ENCODE results near the gene ZFP62.
"Not testable (repeated sequence)": the region's sequence is repeated elsewhere in the genome, so short reads cannot be mapped to it uniquely, and the experiment has no call there.

ZFP62 gene

GRCh38 chr5:180830253-180831138 is 30.6 kb downstream of the ZFP62 start:
- DNase-seq (ENCODE audit: low spot score) = peak; percentile 64
- H3K27ac Mint-ChIP-seq = peak overlapping the region; percentile 99
- peaks cover 50% of the 10 kb centered on the region for H3K36me3 Mint-ChIP-seq (ENCODE audit: low read depth)
- H3K4me3 Mint-ChIP-seq = peak overlapping the region; percentile 97
- peaks cover 4% of the 10 kb centered on the region for H3K9me3 Mint-ChIP-seq
- no peaks in the 10 kb centered on the region for H3K27me3 Mint-ChIP-seq (ENCODE audit: low read depth)
- H3K4me1 Mint-ChIP-seq (ENCODE audit: low read depth) = peaks cover 27% of the 10 kb centered on the region

- DNase-seq (ENCODE audit: low spot score) = no peak
- H3K4me3 Mint-ChIP-seq = peak overlapping the region; percentile 97
- H3K36me3 Mint-ChIP-seq (ENCODE audit: low read depth) = peaks cover 45% of the 10 kb centered on the region
- peaks cover 4% of the 10 kb centered on the region for H3K9me3 Mint-ChIP-seq
- H3K4me1 Mint-ChIP-seq (ENCODE audit: low read depth) = peaks cover 34% of the 10 kb centered on the region
- H3K27me3 Mint-ChIP-seq (ENCODE audit: low read depth) = no peaks in the 10 kb centered on the region
- H3K27ac Mint-ChIP-seq = peak overlapping the region; percentile 99
Measured at GRCh38 chr5:180829726-180830125, 31.4 kb downstream of the ZFP62 start.

- not testable (repeated sequence) for H3K9me3 Mint-ChIP-seq; H3K27me3 Mint-ChIP-seq (ENCODE audit: low read depth); DNase-seq (ENCODE audit: low spot score)
- Mint-ChIP-seq H3K4me1 (ENCODE audit: low read depth) (peaks cover 36% of the 10 kb centered on the region), H3K36me3 (ENCODE audit: low read depth) (peaks cover 37% of the 10 kb centered on the region), H3K4me3 (peak overlapping the region; percentile 44), H3K27ac (peak overlapping the region; percentile 39)
Measured at GRCh38 chr5:180828756-180829531, 32.1 kb downstream of the ZFP62 start.

- H3K4me3 Mint-ChIP-seq; DNase-seq (ENCODE audit: low spot score); H3K27me3 Mint-ChIP-seq (ENCODE audit: low read depth); H3K27ac Mint-ChIP-seq; H3K9me3 Mint-ChIP-seq: not testable (repeated sequence)
- Mint-ChIP-seq H3K36me3 (ENCODE audit: low read depth) (peaks cover 33% of the 10 kb centered on the region), H3K4me1 (ENCODE audit: low read depth) (peaks cover 36% of the 10 kb centered on the region)
Measured at GRCh38 chr5:180827374-180827773, 33.7 kb downstream of the ZFP62 start.

GRCh38 chr5:180825768-180826525 is 35.1 kb downstream of the ZFP62 start:
- Mint-ChIP-seq H3K36me3 (ENCODE audit: low read depth) (peaks cover 29% of the 10 kb centered on the region), H3K9me3 (peaks cover 4% of the 10 kb centered on the region), H3K27me3 (ENCODE audit: low read depth) (no peaks in the 10 kb centered on the region), H3K27ac (no peak overlapping the region), H3K4me3 (no peak overlapping the region), H3K4me1 (ENCODE audit: low read depth) (peaks cover 39% of the 10 kb centered on the region)
- peak; percentile 22 for DNase-seq (ENCODE audit: low spot score)

GRCh38 chr5:180824630-180825476 is 36.2 kb downstream of the ZFP62 start:
- Mint-ChIP-seq H3K4me3 (no peak overlapping the region), H3K9me3 (peaks cover 4% of the 10 kb centered on the region), H3K27ac (peak overlapping the region; percentile 23), H3K4me1 (ENCODE audit: low read depth) (peaks cover 30% of the 10 kb centered on the region), H3K27me3 (ENCODE audit: low read depth) (no peaks in the 10 kb centered on the region), H3K36me3 (ENCODE audit: low read depth) (peaks cover 19% of the 10 kb centered on the region)
- no peak for DNase-seq (ENCODE audit: low spot score)

GRCh38 chr5:180823940-180824629 is 37.0 kb downstream of the ZFP62 start:
- Mint-ChIP-seq H3K36me3 (ENCODE audit: low read depth) (peaks cover 12% of the 10 kb centered on the region), H3K4me3 (peak overlapping the region; percentile 16), H3K4me1 (ENCODE audit: low read depth) (peaks cover 26% of the 10 kb centered on the region), H3K9me3 (peaks cover under 1% of the 10 kb centered on the region), H3K27me3 (ENCODE audit: low read depth) (no peaks in the 10 kb centered on the region), H3K27ac (peak overlapping the region; percentile 23)
- no peak for DNase-seq (ENCODE audit: low spot score)

GRCh38 chr5:180823346-180823745 is 37.7 kb downstream of the ZFP62 start:
- H3K36me3 Mint-ChIP-seq (ENCODE audit: low read depth) = peaks cover 7% of the 10 kb centered on the region
- no peak overlapping the region for H3K27ac Mint-ChIP-seq
- H3K4me3 Mint-ChIP-seq = no peak overlapping the region
- no peaks in the 10 kb centered on the region for H3K27me3 Mint-ChIP-seq (ENCODE audit: low read depth)
- H3K9me3 Mint-ChIP-seq = no peaks in the 10 kb centered on the region
- peaks cover 26% of the 10 kb centered on the region for H3K4me1 Mint-ChIP-seq (ENCODE audit: low read depth)
- DNase-seq (ENCODE audit: low spot score) = no peak

GRCh38 chr5:180821538-180821937 is 39.5 kb downstream of the ZFP62 start:
- Mint-ChIP-seq H3K4me3 (no peak overlapping the region), H3K27me3 (ENCODE audit: low read depth) (no peaks in the 10 kb centered on the region), H3K36me3 (ENCODE audit: low read depth) (peaks cover 2% of the 10 kb centered on the region), H3K9me3 (no peaks in the 10 kb centered on the region), H3K4me1 (ENCODE audit: low read depth) (peaks cover 32% of the 10 kb centered on the region), H3K27ac (no peak overlapping the region)
- no peak for DNase-seq (ENCODE audit: low spot score)

- H3K4me1 Mint-ChIP-seq (ENCODE audit: low read depth) = peaks cover 29% of the 10 kb centered on the region
- no peaks in the 10 kb centered on the region for H3K27me3 Mint-ChIP-seq (ENCODE audit: low read depth)
- DNase-seq (ENCODE audit: low spot score) = no peak
- no peaks in the 10 kb centered on the region for H3K36me3 Mint-ChIP-seq (ENCODE audit: low read depth)
- no peaks in the 10 kb centered on the region for H3K9me3 Mint-ChIP-seq
- no peak overlapping the region for H3K27ac Mint-ChIP-seq
- no peak overlapping the region for H3K4me3 Mint-ChIP-seq
Measured at GRCh38 chr5:180820788-180821321, 40.2 kb downstream of the ZFP62 start.

GRCh38 chr5:180818677-180819341 is 42.3 kb downstream of the ZFP62 start:
- Mint-ChIP-seq H3K4me1 (ENCODE audit: low read depth) (peaks cover 28% of the 10 kb centered on the region), H3K27me3 (ENCODE audit: low read depth) (no peaks in the 10 kb centered on the region), H3K27ac (no peak overlapping the region), H3K36me3 (ENCODE audit: low read depth) (no peaks in the 10 kb centered on the region), H3K9me3 (no peaks in the 10 kb centered on the region), H3K4me3 (no peak overlapping the region)
- no peak for DNase-seq (ENCODE audit: low spot score)

Data from T-helper 2 cell treated with Interferon-gamma antibody and Interleukin-4, amounts not matched to agents 5 μg/mL and 100 μg/mL, for 36 hours (primary cell).